ENCODE data around the gene IMMP2L. TPM values are rescaled to one million over a fixed set of nuclear protein-coding genes. Genes with fewer than 3 reads are reported as not detected.

Gene IMMP2L
- total RNA-seq, 1 experiment from 2014 or later = 12.8 TPM

DNA sequence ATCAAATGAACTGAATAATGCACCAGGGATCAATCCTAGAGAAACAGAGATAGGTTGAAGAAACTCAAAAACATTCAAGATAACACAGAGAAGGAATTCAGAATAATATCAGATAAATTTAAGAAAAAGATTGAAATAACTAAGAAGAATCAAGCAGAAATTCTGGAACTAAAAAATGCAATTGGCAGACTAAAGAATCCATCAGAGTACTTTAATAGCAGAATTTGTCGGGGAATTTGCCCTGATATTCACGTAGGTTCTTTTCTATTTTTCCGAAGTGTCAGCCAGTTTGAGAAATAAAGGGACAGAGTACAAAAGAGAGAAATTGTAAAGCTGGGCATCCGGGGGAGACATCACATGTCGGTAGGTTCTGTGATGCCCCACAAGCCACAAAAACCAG, 9.4 kb upstream of the IMMP2L start:
- Histone ChIP-seq H3K27me3 (no peaks in the 10 kb centered on the region), H3K9me3 (replicated peaks) (no peaks in the 10 kb centered on the region; the same call in 1 of the 2 replicates), H3K4me3 (no peak overlapping the region), H3K36me3 (no peaks in the 10 kb centered on the region), H3K4me1 (no peaks in the 10 kb centered on the region), H3K27ac (no peak overlapping the region)
- no peak for DNase-seq

DNA sequence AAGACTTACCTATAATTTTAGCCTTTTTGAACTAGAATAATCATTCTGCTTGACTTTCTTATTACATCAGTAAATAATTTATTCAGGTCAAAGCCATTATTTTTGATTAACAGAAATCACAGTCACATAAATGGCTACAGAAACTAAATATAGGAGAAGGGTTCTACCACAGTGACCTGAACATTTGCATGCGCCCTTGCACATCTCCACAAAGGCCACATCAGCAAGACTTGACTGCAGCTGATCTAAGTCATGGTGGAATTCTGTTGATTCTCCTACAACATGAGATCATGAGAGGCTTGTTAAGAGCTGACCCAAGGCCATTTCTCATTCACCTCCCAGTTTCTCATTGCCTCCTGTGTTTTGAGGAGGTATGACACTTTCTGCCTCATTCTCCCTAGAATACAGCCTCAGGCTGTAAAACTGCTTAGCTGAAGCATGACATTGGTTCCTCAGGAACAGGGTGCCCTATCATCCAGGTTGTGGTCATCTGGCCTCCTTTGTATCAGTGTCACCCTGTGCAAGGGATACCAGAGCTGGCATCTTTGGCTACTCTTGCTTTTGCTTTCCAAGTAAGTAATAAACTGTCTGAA, 6.7 kb upstream of the IMMP2L start:
- Histone ChIP-seq H3K9me3 (replicated peaks) (no peaks in the 10 kb centered on the region; the same call in 1 of the 2 replicates), H3K27me3 (no peaks in the 10 kb centered on the region), H3K36me3 (no peaks in the 10 kb centered on the region), H3K4me1 (no peaks in the 10 kb centered on the region), H3K27ac (no peak overlapping the region), H3K4me3 (no peak overlapping the region)
- DNase-seq = no peak

DNA sequence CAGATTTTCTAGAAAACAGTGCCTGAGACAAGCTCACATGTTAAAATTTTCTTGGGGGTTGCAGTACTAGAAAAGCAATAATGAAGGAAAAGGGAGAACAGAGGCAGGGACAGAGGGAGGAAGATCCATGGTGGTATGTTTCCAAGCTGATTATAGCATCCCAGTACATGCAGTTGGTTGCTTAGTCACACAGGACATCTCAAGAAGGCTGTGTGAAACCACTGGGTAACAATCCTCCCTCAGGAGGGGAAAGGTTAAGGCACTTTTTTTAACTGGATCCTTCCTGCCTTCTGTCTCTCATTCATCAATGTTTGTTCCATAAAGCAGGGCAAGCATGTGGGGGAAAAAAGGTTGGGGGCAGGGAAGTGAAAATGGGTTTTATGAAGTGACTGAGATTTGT, 6.1 kb upstream of the IMMP2L start:
- Histone ChIP-seq H3K27ac (no peak overlapping the region), H3K9me3 (replicated peaks) (no peaks in the 10 kb centered on the region; the same call in 1 of the 2 replicates), H3K36me3 (no peaks in the 10 kb centered on the region), H3K4me3 (no peak overlapping the region), H3K4me1 (no peaks in the 10 kb centered on the region), H3K27me3 (no peaks in the 10 kb centered on the region)
- DNase-seq = no peak

DNA sequence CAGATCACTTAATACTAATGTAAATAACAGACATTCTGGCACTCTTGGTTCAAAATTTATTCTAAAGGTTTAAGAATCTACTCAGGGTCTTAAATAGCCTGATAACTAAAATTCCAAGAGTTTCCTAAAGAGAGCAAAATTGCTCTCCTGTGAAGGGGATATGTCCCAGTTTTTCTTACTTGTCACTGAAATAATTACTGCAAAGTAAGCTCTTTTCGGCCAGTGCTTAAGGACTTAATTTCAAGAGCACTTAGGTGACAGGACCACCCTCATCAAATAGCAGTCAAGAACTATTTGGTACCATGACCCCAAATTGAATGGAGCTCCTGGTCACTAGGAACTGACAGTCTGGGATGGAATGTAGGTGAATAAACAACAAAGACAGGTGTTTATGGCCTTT, 1.8 kb upstream of the IMMP2L start:
- Histone ChIP-seq H3K4me3 (no peak overlapping the region), H3K27me3 (no peaks in the 10 kb centered on the region), H3K27ac (no peak overlapping the region), H3K36me3 (no peaks in the 10 kb centered on the region), H3K9me3 (replicated peaks) (no peaks in the 10 kb centered on the region), H3K4me1 (peaks cover 6% of the 10 kb centered on the region)
- DNase-seq = no peak

DNA sequence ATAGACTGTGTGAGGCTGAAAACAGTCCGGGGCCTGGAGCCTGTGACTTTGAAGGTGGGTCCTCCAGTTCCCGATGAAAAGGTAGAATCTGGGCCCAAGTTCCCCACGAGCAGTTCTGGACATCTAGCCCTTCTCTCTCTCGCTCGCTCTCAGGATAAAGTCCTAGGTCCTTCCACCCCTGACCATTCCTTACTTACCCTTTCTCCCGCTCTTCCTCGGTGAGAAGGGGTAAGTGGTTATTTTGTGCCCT, 713 bp downstream of the IMMP2L start:
- H3K27ac ChIP-seq = peak overlapping the region; percentile 87

DNA sequence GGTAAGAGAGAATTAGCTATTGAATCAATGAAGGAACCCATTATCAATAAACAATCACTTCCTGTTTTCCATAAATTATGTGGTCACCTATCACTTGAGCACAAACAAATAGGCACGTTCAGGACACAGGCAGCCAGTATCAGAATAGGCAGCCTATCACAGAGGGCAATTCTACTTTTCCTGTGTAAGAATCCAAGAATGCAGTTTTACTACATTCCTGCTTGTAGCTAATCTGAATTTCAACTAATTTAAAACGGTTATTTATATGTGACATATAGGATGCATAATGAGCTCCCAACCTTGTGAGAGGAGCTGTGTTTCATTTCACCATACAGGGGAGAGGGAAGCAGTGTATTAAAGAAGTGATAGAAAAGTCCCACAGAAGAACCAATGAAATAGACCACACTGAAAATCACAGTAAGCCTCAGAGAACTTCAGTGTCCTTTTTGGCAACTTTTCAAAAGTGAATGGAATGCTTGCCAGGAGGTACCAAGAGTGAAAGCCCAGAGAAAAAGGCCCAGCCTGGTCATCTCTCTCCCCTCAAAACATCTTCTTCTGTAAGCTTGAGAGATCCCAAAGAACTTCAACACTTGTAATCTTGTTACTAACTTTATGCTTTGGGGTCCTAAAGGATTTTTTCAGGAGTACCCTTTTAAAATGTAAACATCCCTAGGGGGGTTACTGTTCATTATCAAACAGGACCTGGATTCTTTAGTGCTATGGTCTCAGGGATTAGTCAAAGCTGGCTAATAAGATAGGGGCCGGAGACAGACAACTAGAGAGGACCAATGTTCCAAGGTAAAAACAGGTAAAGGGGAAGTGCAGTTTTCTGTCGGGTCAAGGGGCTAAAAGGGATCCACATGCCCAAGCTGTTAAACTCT, 1.3 kb downstream of the IMMP2L start:
- H3K9me3 ChIP-seq (replicated peaks) = no peaks in the 10 kb centered on the region
- H3K4me3 ChIP-seq = peak overlapping the region; percentile 90
- DNase-seq = peak; percentile 7 to 59
- no peaks in the 10 kb centered on the region for H3K27me3 ChIP-seq
- no peaks in the 10 kb centered on the region for H3K36me3 ChIP-seq
- peaks cover 6% of the 10 kb centered on the region for H3K4me1 ChIP-seq
- peak overlapping the region; percentile 87 for H3K27ac ChIP-seq

More for the DNA sequence above, 713 bp downstream of the IMMP2L start:
- Histone ChIP-seq H3K4me1 (peaks cover 6% of the 10 kb centered on the region), H3K27me3 (no peaks in the 10 kb centered on the region), H3K36me3 (no peaks in the 10 kb centered on the region), H3K9me3 (replicated peaks) (no peaks in the 10 kb centered on the region), H3K4me3 (peak overlapping the region; percentile 90)
- no peak for DNase-seq

DNA sequence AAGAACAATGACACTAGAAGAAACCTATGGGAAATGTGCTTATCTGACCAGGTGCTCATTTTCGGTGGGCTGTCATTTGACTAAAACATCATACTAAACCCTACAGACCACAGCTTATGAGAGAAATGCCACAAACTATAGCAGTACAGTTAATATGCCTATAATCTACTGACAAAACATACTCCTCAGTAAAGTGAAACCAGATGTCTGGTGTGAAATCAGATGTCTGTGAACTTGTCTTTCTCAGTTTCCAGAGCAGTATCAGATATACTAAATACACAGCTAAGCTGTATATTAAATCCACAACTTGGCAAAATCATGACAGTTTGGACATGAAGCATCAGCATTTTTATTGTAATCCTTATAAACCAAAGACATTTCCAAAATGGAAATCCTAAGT, 3.3 kb downstream of the IMMP2L start:
- H3K27me3 ChIP-seq = no peaks in the 10 kb centered on the region
- H3K36me3 ChIP-seq = no peaks in the 10 kb centered on the region
- no peaks in the 10 kb centered on the region for H3K9me3 ChIP-seq (replicated peaks)
- DNase-seq = no peak
- no peak overlapping the region for H3K27ac ChIP-seq
- H3K4me1 ChIP-seq = peaks cover 6% of the 10 kb centered on the region
- no peak overlapping the region for H3K4me3 ChIP-seq

DNA sequence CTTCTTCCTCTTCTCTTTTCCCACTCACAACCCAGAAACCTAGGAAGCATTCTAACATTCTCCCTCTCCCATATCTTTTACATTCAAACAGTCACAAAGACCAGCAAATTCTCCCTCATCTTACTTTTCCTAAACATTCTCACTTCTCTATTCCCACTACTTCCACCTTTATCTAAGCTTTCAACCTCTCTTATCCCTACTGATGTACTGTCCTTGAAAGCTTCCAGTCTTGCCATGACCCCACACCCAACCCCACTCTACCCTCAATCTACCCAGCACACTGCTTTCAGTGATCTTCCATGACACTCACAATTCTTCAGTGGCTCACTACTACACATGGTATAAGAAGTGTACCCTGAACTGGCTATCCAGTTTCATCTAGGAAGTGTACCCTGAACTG, 5.3 kb downstream of the IMMP2L start:
- no peaks in the 10 kb centered on the region for H3K9me3 ChIP-seq (replicated peaks)
- H3K36me3 ChIP-seq = no peaks in the 10 kb centered on the region
- no peak overlapping the region for H3K27ac ChIP-seq
- DNase-seq = no peak
- H3K4me3 ChIP-seq = no peak overlapping the region
- peaks cover 6% of the 10 kb centered on the region for H3K4me1 ChIP-seq
- H3K27me3 ChIP-seq = no peaks in the 10 kb centered on the region

DNA sequence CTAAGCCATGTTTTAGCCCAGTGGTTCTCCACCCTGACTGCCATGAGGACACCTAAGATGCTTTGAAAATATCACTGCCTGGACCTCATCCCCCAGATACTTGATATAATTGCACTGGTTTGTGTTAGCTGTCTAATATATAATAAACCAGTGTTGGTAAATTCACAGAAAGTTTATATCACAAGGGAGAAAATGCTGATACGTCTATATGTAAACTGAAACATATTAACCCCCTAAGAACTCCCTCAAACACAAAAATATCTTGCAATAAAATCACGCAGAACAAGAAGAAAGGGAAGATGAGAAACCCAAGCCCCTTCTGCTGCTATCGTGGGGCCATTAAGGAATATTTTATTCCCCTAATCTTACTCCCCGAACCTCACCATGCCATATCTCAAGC, 8.2 kb downstream of the IMMP2L start:
- Histone ChIP-seq H3K27me3 (no peaks in the 10 kb centered on the region), H3K4me1 (no peaks in the 10 kb centered on the region), H3K4me3 (no peak overlapping the region), H3K9me3 (replicated peaks) (no peaks in the 10 kb centered on the region), H3K27ac (no peak overlapping the region), H3K36me3 (no peaks in the 10 kb centered on the region)
- DNase-seq = no peak

DNA sequence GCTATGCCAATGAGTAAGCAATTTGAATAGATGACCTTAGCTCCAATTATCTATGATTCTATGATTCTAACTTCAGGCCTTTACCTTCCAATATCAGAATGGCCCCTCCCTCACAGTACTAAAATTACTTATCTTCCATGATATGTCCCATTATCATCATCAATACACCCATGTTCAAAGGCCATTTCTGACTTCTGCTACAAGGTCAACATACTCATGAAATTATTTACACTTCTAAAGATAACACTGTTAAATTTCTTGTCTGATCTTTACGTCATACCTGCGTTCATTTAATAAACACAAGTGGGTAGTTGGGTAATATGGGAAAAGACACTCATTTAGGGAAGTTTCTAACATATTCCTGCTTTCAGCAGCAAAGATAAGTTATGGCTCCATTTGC, 21.2 kb downstream of the IMMP2L start:
- Histone ChIP-seq H3K9me3 (replicated peaks) (no peaks in the 10 kb centered on the region), H3K27ac (no peak overlapping the region), H3K27me3 (no peaks in the 10 kb centered on the region), H3K36me3 (no peaks in the 10 kb centered on the region), H3K4me1 (no peaks in the 10 kb centered on the region), H3K4me3 (no peak overlapping the region)
- DNase-seq = no peak

DNA sequence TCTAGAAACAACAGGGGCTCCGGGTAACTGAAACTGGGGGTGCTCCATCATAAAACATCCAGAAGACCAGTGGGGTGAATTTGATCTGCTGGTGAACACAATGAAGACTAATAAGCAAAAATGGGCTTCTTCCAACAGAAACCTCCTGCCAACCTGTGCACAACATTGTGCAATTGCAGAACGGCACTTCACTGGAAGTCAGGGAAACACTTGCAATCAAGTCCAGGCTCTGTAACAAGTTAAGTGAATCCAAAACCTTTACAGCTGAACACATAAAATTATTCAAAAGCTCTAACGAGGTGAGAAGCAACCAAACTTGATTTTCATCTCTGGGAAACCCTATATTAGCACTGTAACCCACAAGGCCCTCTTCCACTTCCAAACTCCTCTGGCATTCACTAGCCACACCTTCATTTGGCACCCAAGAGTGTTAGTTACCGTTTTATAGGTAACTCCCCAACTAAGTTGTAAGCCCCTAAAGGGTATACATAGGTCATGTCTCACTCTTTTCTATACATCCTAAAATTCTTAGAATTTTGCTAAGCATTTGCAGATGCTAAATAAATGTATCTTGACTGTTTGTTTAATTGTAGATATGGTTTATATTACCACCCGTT, 22.0 kb downstream of the IMMP2L start:
- H3K27ac ChIP-seq = no peak overlapping the region
- H3K4me3 ChIP-seq = no peak overlapping the region
- DNase-seq = no peak
- no peaks in the 10 kb centered on the region for H3K9me3 ChIP-seq (replicated peaks)
- no peaks in the 10 kb centered on the region for H3K27me3 ChIP-seq
- no peaks in the 10 kb centered on the region for H3K4me1 ChIP-seq
- H3K36me3 ChIP-seq = no peaks in the 10 kb centered on the region

DNA sequence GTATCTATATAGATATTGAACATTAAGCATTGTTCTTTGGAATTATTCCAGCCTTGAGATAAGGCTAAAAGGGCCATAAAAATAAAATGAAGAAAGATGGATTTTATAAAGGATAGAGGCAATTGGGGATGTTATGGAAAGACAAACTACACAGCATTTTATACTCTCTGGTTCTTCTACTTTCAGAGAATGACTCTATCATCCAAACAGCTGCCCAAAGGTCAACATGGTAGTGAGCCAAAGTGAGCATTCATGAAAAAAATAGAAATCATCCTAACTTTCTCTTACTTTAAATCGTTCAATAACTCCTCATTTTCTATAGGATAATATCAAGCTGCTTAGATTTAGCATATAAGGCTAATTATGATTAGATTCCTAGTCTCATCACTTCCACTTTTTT, 25.2 kb downstream of the IMMP2L start:
- H3K4me1 ChIP-seq = no peaks in the 10 kb centered on the region
- H3K27me3 ChIP-seq = no peaks in the 10 kb centered on the region
- no peaks in the 10 kb centered on the region for H3K36me3 ChIP-seq
- no peaks in the 10 kb centered on the region for H3K9me3 ChIP-seq (replicated peaks)
- H3K4me3 ChIP-seq = no peak overlapping the region
- H3K27ac ChIP-seq = no peak overlapping the region
- no peak for DNase-seq

DNA sequence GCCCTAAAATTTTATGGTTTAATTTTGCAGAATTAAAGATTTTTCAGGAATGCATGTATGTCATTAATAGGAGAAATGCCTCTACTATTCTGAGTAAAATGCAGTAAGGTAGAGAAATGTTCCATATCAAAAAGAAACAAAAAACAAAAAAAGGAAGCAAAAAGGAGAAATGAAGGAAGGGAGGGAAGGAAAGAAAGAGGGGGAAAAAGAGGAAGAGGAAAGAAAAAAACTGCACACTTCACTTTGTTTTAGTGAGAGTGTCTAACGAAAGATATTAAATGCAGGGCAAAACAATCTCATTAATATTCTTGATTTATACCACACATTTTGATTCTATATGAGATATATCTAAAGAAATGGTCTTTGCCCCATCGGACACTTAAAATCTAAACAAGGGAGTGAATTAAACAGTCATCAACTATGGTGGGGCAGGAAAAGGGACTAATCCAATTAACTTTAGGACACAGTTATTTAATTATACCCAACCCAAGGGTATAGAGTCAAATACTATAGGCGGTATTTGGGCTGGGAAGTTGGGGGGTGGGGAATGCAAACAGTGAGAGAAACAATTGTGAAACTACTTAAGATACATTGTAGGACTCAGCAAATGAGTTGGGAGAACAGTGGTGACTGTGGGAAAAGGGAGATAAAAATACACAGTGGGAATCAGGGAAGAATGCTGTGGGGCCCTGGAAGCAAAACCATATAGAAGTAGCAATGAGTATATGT, 27.0 kb downstream of the IMMP2L start:
- Histone ChIP-seq H3K36me3 (no peaks in the 10 kb centered on the region), H3K27me3 (no peaks in the 10 kb centered on the region), H3K4me3 (no peak overlapping the region), H3K9me3 (replicated peaks) (no peaks in the 10 kb centered on the region), H3K4me1 (no peaks in the 10 kb centered on the region), H3K27ac (no peak overlapping the region)
- no peak for DNase-seq

DNA sequence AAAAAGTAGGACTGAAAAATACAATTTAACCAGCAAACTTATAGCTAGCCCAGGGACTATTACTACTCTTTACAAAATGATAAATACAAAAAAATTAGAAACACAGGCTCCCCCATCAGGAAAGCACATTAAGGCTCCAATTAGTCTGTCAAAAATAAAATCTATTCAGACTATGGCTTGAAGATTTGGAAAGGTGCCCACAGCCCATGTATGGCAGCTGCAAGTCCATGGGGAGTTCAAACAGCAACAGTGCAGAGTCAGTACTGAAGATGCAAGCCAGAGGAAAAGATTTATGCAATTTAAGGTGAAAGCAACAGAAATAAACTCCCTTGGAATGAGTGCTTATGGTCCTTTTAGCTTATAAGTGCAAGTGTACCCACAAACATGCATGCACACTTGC, 29.7 kb downstream of the IMMP2L start:
- no peak overlapping the region for H3K4me3 ChIP-seq
- H3K36me3 ChIP-seq = no peaks in the 10 kb centered on the region
- H3K9me3 ChIP-seq (replicated peaks) = no peaks in the 10 kb centered on the region
- no peak overlapping the region for H3K27ac ChIP-seq
- peak; percentile 21 to 51 for DNase-seq
- no peaks in the 10 kb centered on the region for H3K27me3 ChIP-seq
- H3K4me1 ChIP-seq = 0 out of 2 replicates have a peak, but pooled peaks cover 7% of the 10 kb centered on the region

DNA sequence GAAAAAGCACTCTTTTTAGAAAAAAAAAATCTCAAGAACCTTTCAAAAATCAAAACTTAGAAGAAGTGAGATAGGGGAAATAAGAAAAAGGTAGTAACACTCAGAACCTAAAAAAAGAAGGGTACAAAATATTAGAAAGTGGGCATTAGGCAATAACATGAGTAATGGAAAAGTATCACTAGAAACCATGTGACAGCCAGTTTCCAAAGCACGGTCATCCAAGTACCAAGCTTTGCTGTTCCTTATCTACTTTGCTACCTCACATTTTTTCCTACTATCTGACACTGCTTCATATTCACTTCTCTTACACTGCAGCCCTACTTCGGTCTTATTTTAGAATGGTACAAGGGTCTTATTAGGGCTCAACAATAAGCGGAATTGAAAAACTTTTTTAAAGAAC, 30.3 kb downstream of the IMMP2L start:
- no peaks in the 10 kb centered on the region for H3K9me3 ChIP-seq (replicated peaks)
- no peak for DNase-seq
- no peak overlapping the region for H3K4me3 ChIP-seq
- no peaks in the 10 kb centered on the region for H3K36me3 ChIP-seq
- H3K27ac ChIP-seq = no peak overlapping the region
- no peaks in the 10 kb centered on the region for H3K27me3 ChIP-seq
- 0 out of 2 replicates have a peak, but pooled peaks cover 7% of the 10 kb centered on the region for H3K4me1 ChIP-seq

Data from SJCRH30 (cell line).